Endothelial cell of umbilical vein (primary cell): ENCODE results near the gene SLC6A18. TPM values are rescaled to one million over a fixed set of nuclear protein-coding genes. Genes with fewer than 3 reads are reported as not detected.

Experiments
- BruUV-seq: library from RNA; stranded (reverse); fragments of 400-500 nt; replicated peaks from 2 replicates; lab custom pipeline; 2021; lab: Mats Ljungman, UMichigan
- CTCF ChIA-PET: fragments of 300-600, 350-600 bp; sonication (Branson Sonifier 250); formaldehyde crosslinking; loops from one replicate; lab custom pipeline; 2021; ENCODE audit warnings: antibody characterized with exemption, inconsistent platforms; lab: Charles Lee
- POLR2A ChIA-PET: fragments of 300-600, 350-600 bp; sonication (Branson Sonifier 250); formaldehyde crosslinking; loops from one replicate; lab custom pipeline; 2021; ENCODE audit warnings: antibody characterized with exemption, inconsistent platforms; lab: Charles Lee
- DNase-seq: peaks from one replicate; pipeline ENCODE4 v3.0.0-alpha.2; 2011; ENCODE audit warnings: low read depth, low spot score
- FAIRE-seq: peaks from 2 replicates; lab custom pipeline; 2011; peaks lifted over from hg19 to GRCh38; lab: Jason Lieb, UNC
- H2AFZ ChIP-seq: 2 replicates; pipeline ENCODE4 v1.6.0; 2012; ENCODE audit warnings: low read depth, low read length, control low read depth, inconsistent platforms
- H3K27ac ChIP-seq: 2 replicates; pipeline ENCODE4 v1.5.1; 2011; ENCODE audit warnings: low read depth, mild to moderate bottlenecking, control low read depth, low read length, moderate library complexity; ENCODE audit not compliant: insufficient read depth
- H3K27me3 ChIP-seq, 2 experiments: 2 replicates each; pipeline versions ENCODE4 v1.6.0 to v1.6.1; 2011; ENCODE audit warnings: low read length in 2 of 2, mixed read lengths in 1 of 2; ENCODE audit not compliant: control insufficient read depth in 2 of 2, insufficient read depth in 2 of 2
- H3K36me3 ChIP-seq, 2 experiments: 2 replicates in 1 of 2; 3 replicates in 1 of 2; pipeline ENCODE4 v1.5.1; 2011; ENCODE audit warnings: low read length in 2 of 2, mild to moderate bottlenecking in 1 of 2, moderate library complexity in 1 of 2; ENCODE audit not compliant: control insufficient read depth in 2 of 2, insufficient read depth in 2 of 2; ENCODE audit errors: extremely low read depth in 1 of 2
- H3K4me1 ChIP-seq: 3 replicates; pipeline ENCODE4 v1.5.1; 2011; ENCODE audit warnings: mild to moderate bottlenecking, low read length; ENCODE audit not compliant: control insufficient read depth, insufficient read depth; ENCODE audit errors: extremely low read depth
- H3K4me2 ChIP-seq: 2 replicates; pipeline ENCODE4 v1.6.1; 2011; ENCODE audit warnings: low read length, control low read depth, mixed read lengths; ENCODE audit not compliant: insufficient read depth
- H3K4me3 ChIP-seq, 3 experiments: fragments of 200-600 bp in 1 of 3; sonication (generic), shearing (Covaris generic) in 1 of 3; replicated peaks in 1 of 3; 2 replicates each; pipeline ENCODE4 v1.5.1; 2011 to 2016; ENCODE audit warnings: control low read depth in 3 of 3, low read length in 3 of 3, mild to moderate bottlenecking in 2 of 3, inconsistent platforms in 1 of 3, low read depth in 1 of 3, moderate library complexity in 1 of 3; ENCODE audit not compliant: insufficient read depth in 1 of 3
- H3K79me2 ChIP-seq: 2 replicates; pipeline ENCODE4 v1.6.0; 2012; ENCODE audit warnings: low read length, inconsistent platforms; ENCODE audit not compliant: control insufficient read depth, insufficient read depth
- H3K9ac ChIP-seq: replicated peaks from 2 replicates; pipeline ENCODE3; 2011; ENCODE audit warnings: low read length, control low read depth; ENCODE audit not compliant: insufficient read depth; ENCODE audit errors: extremely low read depth
- H3K9me1 ChIP-seq: replicated peaks from 3 replicates; pipeline ENCODE4 v1.6.0; 2011; ENCODE audit warnings: mild to moderate bottlenecking, low read length; ENCODE audit not compliant: control insufficient read depth, insufficient read depth; ENCODE audit errors: extremely low read depth
- H3K9me3 ChIP-seq: replicated peaks from 2 replicates; pipeline ENCODE4 v1.5.1; 2012; ENCODE audit warnings: low read length, inconsistent platforms; ENCODE audit not compliant: control insufficient read depth, insufficient read depth
- H4K20me1 ChIP-seq: replicated peaks from 2 replicates; pipeline ENCODE3; 2011; ENCODE audit warnings: mild to moderate bottlenecking, low read length; ENCODE audit not compliant: control insufficient read depth, insufficient read depth; ENCODE audit errors: extremely low read depth
- CTCF ChIP-seq, 2 donors: IDR thresholded peaks; 1 replicate in 1 of 2; 2 replicates in 1 of 2; pipeline ENCODE4 v1.5.1; 2011; ENCODE audit warnings: low read length in 2 of 2, mild to moderate bottlenecking in 2 of 2, moderate library complexity in 2 of 2, control low read depth in 1 of 2, inconsistent platforms in 1 of 2, low read depth in 1 of 2; ENCODE audit not compliant: insufficient read depth in 1 of 2; ENCODE audit errors: extremely low read depth in 1 of 2
- EZH2 ChIP-seq: IDR thresholded peaks from 2 replicates; pipeline ENCODE4 v1.6.1; 2012; ENCODE audit warnings: borderline replicate concordance, low read depth, mild to moderate bottlenecking, moderate library complexity, low read length, inconsistent platforms; ENCODE audit not compliant: severe bottlenecking
- FOS ChIP-seq: IDR thresholded peaks from 2 replicates; pipeline ENCODE4 v1.6.1; 2011; ENCODE audit warnings: mild to moderate bottlenecking, low read length, moderate library complexity, borderline replicate concordance; ENCODE audit not compliant: insufficient read depth
- GATA2 ChIP-seq: IDR thresholded peaks from 2 replicates; pipeline ENCODE4 v1.7.0; 2011; ENCODE audit warnings: low read depth, mild to moderate bottlenecking, moderate library complexity, mixed read lengths, low read length; ENCODE audit not compliant: insufficient read length, insufficient read depth
- JUN ChIP-seq: IDR thresholded peaks from 2 replicates; pipeline ENCODE4 v1.6.1; 2011; ENCODE audit warnings: borderline replicate concordance, low read depth; ENCODE audit not compliant: insufficient read length, insufficient read depth
- MYC ChIP-seq: IDR thresholded peaks from one replicate; pipeline ENCODE4 v1.6.1; 2011; ENCODE audit warnings: mild to moderate bottlenecking, low read depth, low read length
- POLR2A ChIP-seq: IDR thresholded peaks from 2 replicates; pipeline ENCODE4 v1.6.1; 2012; ENCODE audit warnings: low read depth, mild to moderate bottlenecking, control low read depth, low read length
- POLR2AphosphoS5 ChIP-seq: IDR thresholded peaks from 2 replicates; pipeline ENCODE4 v1.6.1; 2012; ENCODE audit warnings: low read depth, mild to moderate bottlenecking, control low read depth, low read length, moderate library complexity; ENCODE audit not compliant: insufficient read depth
- dilution Hi-C: fragments of 300-500 bp; cut with MboI; formaldehyde crosslinking; loops from one replicate; pipeline ENCODE4 v1.15.0; 2019; ENCODE audit warnings: low sequenced_read_pairs; ENCODE audit not compliant: extremely low pct_ligation_motif_present
- intact Hi-C: fragments of 100-400 bp; cut with micrococcal nuclease; formaldehyde crosslinking; loops from one replicate; pipeline ENCODE4 v1.10.0; 2022
- polyA plus RNA-seq, 4 experiments: library from polyadenylated mRNA; depleted of rRNA in 3 of 4; stranded (reverse) in 3 of 4; unstranded in 1 of 4; fragments of >200 nt; gene quantifications; 2 replicates each; pipeline versions ENCODE4 v1.2.1 to v1.2.3, GENCODE V29; 2011 to 2012; ENCODE audit warnings: missing spikeins in 1 of 4
- total RNA-seq: library from RNA; stranded (reverse); gene quantifications from 2 replicates; pipeline ENCODE4 v1.2.3, GENCODE V29; 2021
- TF ChIP-seq, protein P1 (sequence below): IDR thresholded peaks from 2 replicates; pipeline ENCODE4 v1.6.1; 2011; ENCODE audit not compliant: insufficient read depth, insufficient read length

Gene SLC6A18
- total and polyA plus RNA-seq, 2 donors (not counting 3 experiments of a cell fraction or from before 2014, with no cell fraction given): not detected

DNA sequence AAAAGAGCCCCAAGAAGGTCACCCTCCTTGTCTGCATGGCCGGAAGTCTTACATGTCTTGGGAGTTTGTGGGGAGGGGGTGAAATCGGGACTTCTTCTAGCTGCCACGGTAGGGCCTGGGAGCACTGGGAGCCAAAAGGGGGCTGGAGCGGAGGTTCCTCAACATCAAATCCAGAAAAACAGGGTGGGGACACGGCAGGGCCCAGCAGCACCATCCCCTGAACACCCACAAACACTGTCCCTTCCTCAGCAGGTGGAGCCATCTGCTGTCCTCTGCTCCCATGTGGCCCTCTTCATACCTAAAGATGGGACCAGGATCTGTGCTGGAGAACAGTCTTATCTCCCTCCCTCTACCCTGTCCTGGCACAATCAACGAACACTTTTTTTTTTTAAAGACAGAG, 67.0 kb downstream of the SLC6A18 start:
- intact Hi-C loops: no loop called here
- Histone ChIP-seq H3K9me3 (no peaks in the 10 kb centered on the region), H3K9ac (no peak overlapping the region), H2AFZ (no peak overlapping the region), H3K9me1 (no peaks in the 10 kb centered on the region), H3K4me3 (no peak overlapping the region), H3K79me2 (no peaks in the 10 kb centered on the region), H4K20me1 (no peaks in the 10 kb centered on the region), H3K4me1 (no peaks in the 10 kb centered on the region), H3K4me2 (no peak overlapping the region), H3K36me3 (no peaks in the 10 kb centered on the region), H3K27ac (no peak overlapping the region), H3K27me3 (peaks cover 0 to 13% of the 10 kb centered on the region in 2 experiments)
- BruUV-seq: no TSS peak
- CTCF ChIA-PET: no interaction called here
- FAIRE-seq: no peak
- POLR2A ChIA-PET: no interaction called here
- TF ChIP-seq FOS (no peak), CTCF (IDR thresholded peaks at IDR 0.05; ENCODE audit: extremely low read depth in 1 of 2, insufficient read depth in 1 of 2, low read depth in 1 of 2, low read length in 2 of 2) (no peak), MYC (no peak), EZH2 (no peak), JUN (no peak), POLR2AphosphoS5 (no peak), GATA2 (no peak), POLR2A (no peak)
- TF ChIP-seq, protein P1, sequence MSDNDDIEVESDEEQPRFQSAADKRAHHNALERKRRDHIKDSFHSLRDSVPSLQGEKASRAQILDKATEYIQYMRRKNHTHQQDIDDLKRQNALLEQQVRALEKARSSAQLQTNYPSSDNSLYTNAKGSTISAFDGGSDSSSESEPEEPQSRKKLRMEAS: no peak
- DNase-seq: no peak
- dilution Hi-C loops: no loop called here
